ENCODE measurements around the gene DCP2.

- no peak for TF ChIP-seq REST (IDR thresholded peaks at IDR 0.05; ENCODE audit: low read depth)
- no peak for TF ChIP-seq MAX (IDR thresholded peaks at IDR 0.05)
- TF ChIP-seq EGR1 (IDR thresholded peaks at IDR 0.05): no peak
- TF ChIP-seq TAF1 (IDR thresholded peaks at IDR 0.05; ENCODE audit: low read depth): no peak
- TF ChIP-seq EP300 (IDR thresholded peaks at IDR 0.05; ENCODE audit: borderline replicate concordance): no peak
- no peak for TF ChIP-seq CEBPB (IDR thresholded peaks at IDR 0.05)
- no peak for TF ChIP-seq FOXM1 (IDR thresholded peaks at IDR 0.05; ENCODE audit: borderline replicate concordance, low read depth)
- TF ChIP-seq RAD21 (IDR thresholded peaks at IDR 0.05; ENCODE audit: low read depth): no peak
- no peak for TF ChIP-seq CREB1 (IDR thresholded peaks at IDR 0.05; ENCODE audit: low read depth)
- TF ChIP-seq TEAD4 (IDR thresholded peaks at IDR 0.05): no peak
Observed at GRCh38 chr5:112933651-112934365, 42.8 kb upstream of the DCP2 start.

All from Ishikawa (cell line).